Measurements from ENCODE around the gene GRHL1. TPM values are rescaled to one million over a fixed set of nuclear protein-coding genes. Genes with fewer than 3 reads are reported as not detected.

Gene GRHL1
- total RNA-seq, 1 experiment from 2014 or later: 2.5 TPM

DNA sequence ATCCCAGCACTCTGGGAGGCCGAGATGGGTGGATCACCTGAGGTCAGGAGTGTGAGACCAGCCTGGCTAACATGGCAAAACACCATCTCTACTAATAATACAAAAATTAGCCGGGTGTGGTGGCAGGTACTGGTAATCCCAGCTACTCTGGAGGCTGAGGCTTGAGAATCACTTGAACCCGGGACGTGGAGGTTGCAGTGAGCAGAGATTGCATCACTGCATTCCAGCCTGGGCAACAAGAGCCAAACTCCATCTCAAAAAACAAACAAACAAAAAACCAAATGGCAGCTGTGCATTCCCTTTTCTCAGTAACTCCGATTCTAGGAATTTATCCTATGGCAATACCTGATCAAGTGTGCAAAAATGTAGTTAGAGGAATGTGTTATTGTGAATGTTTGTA is 4.7 kb upstream of the GRHL1 start:
- Histone ChIP-seq H3K23me2 (ENCODE audit: insufficient read length, low read depth, low read length, poor library complexity, severe bottlenecking) (peaks cover 6% of the 10 kb centered on the region), H3K4me2 (ENCODE audit: insufficient read depth, insufficient read length, low read length) (no peak overlapping the region), H3K79me1 (ENCODE audit: insufficient read depth, low read depth, low read length, poor library complexity, severe bottlenecking) (no peaks in the 10 kb centered on the region), H3K79me2 (ENCODE audit: insufficient read depth, low read length) (no peaks in the 10 kb centered on the region), H2BK5ac (ENCODE audit: insufficient read length, low read length) (no peak overlapping the region), H3K14ac (ENCODE audit: insufficient read depth, low read length) (no peak overlapping the region), H2BK20ac (ENCODE audit: low read depth, low read length, poor library complexity, severe bottlenecking) (no peak overlapping the region), H2BK15ac (ENCODE audit: low read depth, low read length) (no peak overlapping the region), H3K9me3 (ENCODE audit: control insufficient read depth, low read depth, low read length) (no peaks in the 10 kb centered on the region), H4K20me1 (ENCODE audit: control insufficient read depth, insufficient read depth, insufficient read length) (no peaks in the 10 kb centered on the region), H3K23ac (ENCODE audit: insufficient read length, low read depth, low read length) (no peak overlapping the region), H3K56ac (ENCODE audit: insufficient read length, low read depth, low read length) (no peak overlapping the region), H3T11ph (ENCODE audit: low read length) (no peak overlapping the region), H2BK12ac (ENCODE audit: insufficient read length, low read depth, low read length) (no peak overlapping the region), H3K4ac (ENCODE audit: low read depth, low read length) (no peak overlapping the region), H4K91ac (ENCODE audit: insufficient read length, low read depth, low read length) (no peak overlapping the region), H3K27ac (ENCODE audit: insufficient read length, low read depth, low read length) (no peak overlapping the region), H3K18ac (ENCODE audit: insufficient read length, low read depth, low read length) (no peak overlapping the region), H3K9ac (ENCODE audit: extremely low read depth, insufficient read length, low read length) (no peak overlapping the region), H3K27me3 (ENCODE audit: insufficient read depth, low read length) (peaks cover 6% of the 10 kb centered on the region; the same call in 1 of the 2 replicates), H2AFZ (ENCODE audit: low read length) (no peak overlapping the region), H2BK120ac (ENCODE audit: low read depth, low read length, poor library complexity, severe bottlenecking) (no peak overlapping the region), H4K8ac (replicated peaks; ENCODE audit: insufficient read length, low read depth, low read length) (no peak overlapping the region), H2AK5ac (ENCODE audit: insufficient read length, low read length) (no peak overlapping the region), H4K5ac (ENCODE audit: insufficient read length, low read depth, low read length) (no peak overlapping the region), H3K4me1 (ENCODE audit: insufficient read depth, low read length) (no peaks in the 10 kb centered on the region)
- H3K27ac Mint-ChIP-seq: no peak overlapping the region
- WGBS (ENCODE audit: extremely low coverage, insufficient read length, low lambda C conversion rate): no CpG with 5 or more reads among the region's 5 CpGs
- no peaks in the 10 kb centered on the region for H3K9me3 Mint-ChIP-seq
- H3K4me3 Mint-ChIP-seq: no peak overlapping the region
- TF ChIP-seq, protein P1, sequence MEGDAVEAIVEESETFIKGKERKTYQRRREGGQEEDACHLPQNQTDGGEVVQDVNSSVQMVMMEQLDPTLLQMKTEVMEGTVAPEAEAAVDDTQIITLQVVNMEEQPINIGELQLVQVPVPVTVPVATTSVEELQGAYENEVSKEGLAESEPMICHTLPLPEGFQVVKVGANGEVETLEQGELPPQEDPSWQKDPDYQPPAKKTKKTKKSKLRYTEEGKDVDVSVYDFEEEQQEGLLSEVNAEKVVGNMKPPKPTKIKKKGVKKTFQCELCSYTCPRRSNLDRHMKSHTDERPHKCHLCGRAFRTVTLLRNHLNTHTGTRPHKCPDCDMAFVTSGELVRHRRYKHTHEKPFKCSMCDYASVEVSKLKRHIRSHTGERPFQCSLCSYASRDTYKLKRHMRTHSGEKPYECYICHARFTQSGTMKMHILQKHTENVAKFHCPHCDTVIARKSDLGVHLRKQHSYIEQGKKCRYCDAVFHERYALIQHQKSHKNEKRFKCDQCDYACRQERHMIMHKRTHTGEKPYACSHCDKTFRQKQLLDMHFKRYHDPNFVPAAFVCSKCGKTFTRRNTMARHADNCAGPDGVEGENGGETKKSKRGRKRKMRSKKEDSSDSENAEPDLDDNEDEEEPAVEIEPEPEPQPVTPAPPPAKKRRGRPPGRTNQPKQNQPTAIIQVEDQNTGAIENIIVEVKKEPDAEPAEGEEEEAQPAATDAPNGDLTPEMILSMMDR (conservative IDR thresholded peaks at IDR 0.05): no peak
- DNase-seq: no peak
- H3K27me3 Mint-ChIP-seq (ENCODE audit: low read depth): peaks cover 50% of the 10 kb centered on the region
- no peaks in the 10 kb centered on the region; a peak in 2 of 7 replicates for H3K36me3 Mint-ChIP-seq (ENCODE audit: insufficient read depth in 1 of 3, low read depth in 3 of 3)
- peaks cover 5 to 14% of the 10 kb centered on the region in 2 experiments; a peak in 3 of 4 replicates for H3K4me1 Mint-ChIP-seq
